GM13977 (cell line): ENCODE data around the gene SPDYE16.
"Not testable (repeated sequence)": the region's sequence is repeated elsewhere in the genome, so short reads cannot be mapped to it uniquely, and the experiment has no call there.

ENCODE experiments used
- DNase-seq: peaks from one replicate; pipeline ENCODE4 v3.0.0; 2012; ENCODE audit warnings: low spot score
- in situ Hi-C: fragments of 300-500 bp; cut with MboI; formaldehyde crosslinking; loops from one replicate; pipeline ENCODE4 v1.12.0; 2022; ENCODE audit warnings: low sequenced_read_pairs, low pct_unique_long_range_greater_than_20kb, mixed read lengths, inconsistent platforms; ENCODE audit not compliant: unreplicated experiment
- TF ChIP-seq, protein P1 (sequence below): IDR thresholded peaks from 2 replicates; pipeline ENCODE4 v1.5.1; 2012; ENCODE audit warnings: mild to moderate bottlenecking, control low read depth; ENCODE audit not compliant: insufficient read depth; ENCODE audit errors: extremely low read depth, missing control alignments

SPDYE16 gene

DNA sequence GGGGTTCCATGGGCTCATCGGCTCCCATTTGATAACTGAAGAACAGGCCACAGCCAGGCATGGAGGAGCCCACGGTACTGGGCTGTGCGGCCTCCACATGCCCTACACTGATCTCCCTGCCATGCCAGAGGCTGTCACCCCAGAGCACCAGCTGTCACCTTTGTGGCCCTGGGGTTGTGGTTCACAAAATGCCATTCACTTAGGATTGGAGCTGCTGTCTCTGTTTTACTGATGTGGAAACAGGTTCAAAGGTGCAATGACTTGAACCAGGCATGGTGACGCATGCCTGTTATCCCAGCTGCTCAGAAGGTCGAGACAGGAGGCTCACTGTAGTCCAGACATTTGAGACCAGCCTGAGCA, 37.0 kb downstream of the SPDYE16 start:
- in situ Hi-C loops = no loop called here
- TF ChIP-seq, protein P1, sequence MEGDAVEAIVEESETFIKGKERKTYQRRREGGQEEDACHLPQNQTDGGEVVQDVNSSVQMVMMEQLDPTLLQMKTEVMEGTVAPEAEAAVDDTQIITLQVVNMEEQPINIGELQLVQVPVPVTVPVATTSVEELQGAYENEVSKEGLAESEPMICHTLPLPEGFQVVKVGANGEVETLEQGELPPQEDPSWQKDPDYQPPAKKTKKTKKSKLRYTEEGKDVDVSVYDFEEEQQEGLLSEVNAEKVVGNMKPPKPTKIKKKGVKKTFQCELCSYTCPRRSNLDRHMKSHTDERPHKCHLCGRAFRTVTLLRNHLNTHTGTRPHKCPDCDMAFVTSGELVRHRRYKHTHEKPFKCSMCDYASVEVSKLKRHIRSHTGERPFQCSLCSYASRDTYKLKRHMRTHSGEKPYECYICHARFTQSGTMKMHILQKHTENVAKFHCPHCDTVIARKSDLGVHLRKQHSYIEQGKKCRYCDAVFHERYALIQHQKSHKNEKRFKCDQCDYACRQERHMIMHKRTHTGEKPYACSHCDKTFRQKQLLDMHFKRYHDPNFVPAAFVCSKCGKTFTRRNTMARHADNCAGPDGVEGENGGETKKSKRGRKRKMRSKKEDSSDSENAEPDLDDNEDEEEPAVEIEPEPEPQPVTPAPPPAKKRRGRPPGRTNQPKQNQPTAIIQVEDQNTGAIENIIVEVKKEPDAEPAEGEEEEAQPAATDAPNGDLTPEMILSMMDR = no peak
- DNase-seq = no peak

DNA sequence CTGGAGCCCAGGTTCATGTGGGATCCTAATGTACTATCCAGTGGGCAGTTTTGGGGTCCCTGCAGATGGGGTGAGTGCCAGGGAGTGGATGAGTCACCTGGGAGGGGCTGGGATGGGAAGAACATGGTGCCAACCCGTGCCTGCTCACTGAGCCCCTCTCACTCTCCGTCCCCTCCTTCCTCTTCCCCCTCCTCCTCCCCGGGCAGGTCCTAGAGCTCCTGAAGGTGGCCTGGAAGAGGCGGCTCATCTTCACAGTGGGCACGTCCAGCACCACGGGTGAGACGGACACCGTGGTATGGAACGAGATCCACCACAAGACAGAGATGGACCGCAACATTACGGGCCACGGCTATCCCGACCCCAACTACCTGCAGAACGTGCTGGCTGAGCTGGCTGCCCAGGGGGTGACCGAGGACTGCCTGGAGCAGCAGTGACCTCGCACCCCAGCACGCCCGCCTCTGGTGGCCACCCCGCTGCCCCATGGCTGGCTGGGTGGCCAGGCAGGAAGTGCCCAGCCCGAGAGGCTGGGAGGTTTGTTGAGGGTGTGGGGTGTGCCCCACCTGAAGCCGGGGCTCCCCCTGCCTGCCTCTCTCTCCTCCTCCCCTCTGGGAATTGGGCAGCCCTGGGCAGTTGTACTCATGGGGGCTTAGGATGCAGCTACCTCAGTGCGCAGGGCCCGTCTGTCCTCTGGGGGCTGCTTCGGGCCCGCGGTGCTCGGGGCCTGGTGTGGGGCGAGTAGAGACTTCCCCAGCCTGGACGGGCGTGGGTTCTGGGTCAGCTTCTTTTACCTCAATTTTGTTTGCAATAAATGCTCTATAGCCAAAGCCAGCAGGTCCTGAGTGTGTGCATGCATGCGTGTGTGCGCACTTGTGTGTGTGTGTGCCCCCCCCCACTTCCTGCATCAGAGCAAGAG, 37.7 kb downstream of the SPDYE16 start:
- peak; percentile 10 for DNase-seq
- in situ Hi-C loops = no loop called here
- TF ChIP-seq, protein P1 = no peak

DNA sequence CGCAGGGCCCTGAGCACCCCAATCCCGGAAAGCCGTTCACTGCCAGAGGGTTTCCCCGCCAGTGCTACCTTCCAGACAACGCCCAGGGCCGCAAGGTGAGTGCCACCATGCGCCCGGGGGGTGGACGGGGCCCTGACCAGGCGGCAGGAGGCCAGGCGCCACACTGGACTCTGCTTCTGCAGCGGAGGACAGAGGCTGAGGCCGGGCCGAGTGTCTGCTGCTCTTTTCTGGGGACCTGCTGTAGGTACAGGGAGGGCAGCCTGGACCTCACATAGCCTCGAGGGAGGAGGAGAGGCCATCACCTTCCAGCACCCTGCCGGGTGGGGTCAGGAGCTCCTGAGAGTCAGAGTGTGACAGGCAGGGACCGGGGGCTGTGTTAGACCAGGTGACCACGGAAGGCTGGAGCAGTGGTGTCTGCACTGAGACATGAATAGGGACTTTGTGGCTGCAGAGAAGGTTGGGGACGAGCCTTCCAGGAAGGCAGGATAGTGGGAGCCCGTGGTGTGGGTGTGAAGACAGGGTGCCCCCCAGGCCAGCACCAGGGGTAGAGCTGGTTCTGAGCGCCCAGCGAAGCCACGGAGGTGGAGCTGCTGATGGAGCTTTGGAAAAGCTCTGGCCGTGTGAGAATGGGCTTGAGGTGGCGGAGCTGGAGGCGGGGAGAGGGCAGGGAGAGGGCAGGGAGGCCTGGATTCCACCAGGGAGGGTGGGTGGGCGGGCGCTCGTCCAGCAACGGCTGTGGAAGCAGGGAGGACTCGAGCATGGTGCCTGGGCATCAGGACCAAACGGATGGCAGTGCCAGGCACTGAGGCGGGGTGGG, 38.5 kb downstream of the SPDYE16 start:
- DNase-seq, in situ Hi-C loops: not testable (repeated sequence)

DNA sequence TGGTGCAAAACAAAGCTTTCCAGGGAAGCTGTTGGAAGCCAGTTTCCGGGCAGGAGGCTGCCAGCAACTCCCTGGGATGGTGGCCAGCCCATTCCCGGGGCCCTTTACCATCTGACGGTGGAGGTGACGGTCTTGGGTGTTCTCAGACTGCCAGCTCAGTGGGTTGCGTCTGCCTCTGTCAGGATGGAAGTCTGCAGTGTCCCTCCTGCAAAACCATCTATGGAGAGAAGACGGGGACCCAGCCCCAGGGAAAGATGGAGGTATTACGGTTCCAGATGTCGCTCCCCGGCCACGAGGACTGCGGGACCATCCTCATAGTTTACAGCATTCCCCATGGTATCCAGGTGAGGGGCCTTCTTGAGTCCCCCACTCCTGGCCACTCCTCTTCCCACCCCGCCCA, 39.9 kb downstream of the SPDYE16 start:
- in situ Hi-C loops, DNase-seq: not testable (repeated sequence)

DNA sequence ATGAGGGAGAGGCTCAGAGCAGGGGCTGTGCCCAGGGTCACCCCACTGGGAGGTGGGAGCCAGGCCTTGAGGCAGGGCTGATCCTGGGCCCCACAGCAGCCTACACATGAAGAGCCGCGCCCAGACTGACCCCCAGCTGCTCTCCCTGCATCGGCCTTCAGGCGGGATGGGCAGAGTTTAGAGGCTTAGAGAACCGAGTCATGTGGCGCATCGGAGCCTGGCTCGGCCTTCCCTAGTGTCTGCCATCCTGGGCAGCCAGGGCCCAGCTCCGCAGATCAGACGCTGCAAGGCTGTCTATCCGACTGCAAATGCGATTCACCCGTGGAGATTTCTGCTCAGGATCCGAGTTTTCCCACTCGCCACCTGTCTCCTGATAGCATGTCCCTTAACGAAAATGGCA, 40.3 kb downstream of the SPDYE16 start:
- DNase-seq, in situ Hi-C loops: not testable (repeated sequence)

DNA sequence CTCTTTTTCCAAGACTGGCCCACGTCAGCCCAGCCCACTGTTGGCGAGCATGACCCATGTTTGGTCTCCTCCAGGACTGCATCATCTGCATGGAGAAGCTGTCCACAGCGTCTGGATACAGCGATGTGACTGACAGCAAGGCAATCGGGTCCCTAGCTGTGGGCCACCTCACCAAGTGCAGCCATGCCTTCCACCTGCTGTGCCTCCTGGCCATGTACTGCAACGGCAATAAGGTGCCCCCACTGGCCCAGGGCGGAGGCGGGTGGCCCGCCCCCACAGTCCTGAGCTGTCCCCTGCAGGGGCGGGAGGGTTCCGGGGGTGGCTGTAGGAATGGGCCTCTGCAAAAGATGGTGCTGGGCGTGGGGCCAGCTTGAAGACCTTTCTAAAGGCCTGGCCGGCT, 40.9 kb downstream of the SPDYE16 start:
- not testable (repeated sequence) for DNase-seq

DNA sequence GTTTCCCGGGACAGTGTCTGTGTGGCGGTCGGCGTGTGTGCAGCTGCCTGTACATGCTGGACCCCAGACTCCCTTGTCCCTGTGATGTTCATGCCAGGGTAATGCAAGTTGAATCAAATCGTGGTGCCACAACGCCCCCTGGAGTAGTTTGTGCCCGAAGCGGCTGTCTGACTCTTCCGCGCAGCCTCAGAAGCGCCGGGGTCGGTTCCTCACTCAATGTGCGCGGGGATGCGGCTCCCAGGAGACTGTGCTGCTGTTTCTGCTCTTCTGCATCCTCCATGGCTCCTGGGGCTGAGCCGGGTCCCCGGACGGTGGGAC, 43.2 kb downstream of the SPDYE16 start:
- in situ Hi-C loops, DNase-seq: not testable (repeated sequence)

More for the DNA sequence above, 40.9 kb downstream of the SPDYE16 start:
- in situ Hi-C loops = not testable (repeated sequence)

DNA sequence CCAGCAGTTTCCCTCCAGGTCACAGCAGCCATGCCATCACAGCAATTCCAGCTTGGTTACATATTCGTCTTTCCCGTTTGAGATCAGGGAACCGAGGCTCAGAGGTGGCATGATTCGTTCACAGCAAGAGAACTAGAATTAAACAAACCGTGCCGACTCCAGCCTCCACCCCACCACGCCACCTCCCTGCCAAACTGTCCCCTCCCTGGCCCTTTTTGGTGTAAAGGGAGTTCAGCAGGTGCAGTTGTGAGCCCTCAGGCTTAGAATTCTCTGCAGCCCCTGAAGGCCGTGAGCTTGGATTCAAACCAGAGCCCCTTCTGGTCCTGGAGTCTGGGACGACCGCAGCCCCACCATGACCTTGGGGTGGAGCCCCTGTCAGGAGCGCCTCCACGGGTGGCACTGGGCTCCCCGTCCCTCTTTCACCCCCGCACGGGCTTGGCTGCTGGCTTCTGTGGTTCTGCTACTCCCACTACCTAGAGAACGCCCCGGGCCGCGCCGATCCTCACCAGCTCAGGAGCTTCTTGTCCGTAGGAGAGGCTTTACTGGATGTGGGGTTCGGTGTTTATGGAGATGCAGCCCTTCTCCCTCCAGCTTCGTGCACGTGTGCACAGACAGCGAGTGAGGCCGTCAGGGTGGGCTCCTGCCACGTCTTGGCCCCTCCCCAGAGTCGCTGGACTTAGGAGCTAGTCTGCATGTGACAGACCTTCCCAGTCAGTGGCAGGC, 43.7 kb downstream of the SPDYE16 start:
- in situ Hi-C loops, DNase-seq: not testable (repeated sequence)

DNA sequence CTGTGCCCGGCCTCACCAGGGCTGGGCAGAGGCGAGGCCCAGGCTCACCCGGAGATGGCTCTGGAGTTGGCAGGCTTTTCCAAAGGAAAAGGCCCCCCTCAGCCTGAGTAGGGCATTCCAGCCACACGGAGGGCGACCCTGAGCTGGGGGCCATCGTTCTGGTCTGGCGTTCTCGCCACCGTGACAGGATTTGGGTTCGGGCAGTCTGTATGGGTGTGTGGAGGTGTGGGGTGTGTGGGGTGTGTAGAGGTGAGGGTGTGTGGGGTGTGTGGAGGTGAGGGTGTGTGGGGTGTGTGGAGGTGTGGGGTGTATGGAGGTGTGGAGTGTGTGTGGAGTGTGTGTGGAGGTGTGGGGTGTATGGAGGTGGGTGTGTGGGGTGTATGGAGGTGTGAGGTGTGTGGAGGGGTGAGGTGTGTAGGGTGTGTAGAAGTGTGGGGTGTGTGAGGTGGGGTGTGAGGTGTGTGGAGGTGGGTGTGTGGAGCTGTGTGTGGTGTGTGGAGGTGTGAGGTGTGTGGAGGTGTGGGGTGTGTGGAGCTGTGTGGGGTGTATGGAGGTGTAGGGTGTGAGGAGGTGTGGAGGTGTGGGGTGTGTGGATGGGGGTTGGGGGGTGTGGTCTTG, 44.4 kb downstream of the SPDYE16 start:
- DNase-seq, in situ Hi-C loops: not testable (repeated sequence)

DNA sequence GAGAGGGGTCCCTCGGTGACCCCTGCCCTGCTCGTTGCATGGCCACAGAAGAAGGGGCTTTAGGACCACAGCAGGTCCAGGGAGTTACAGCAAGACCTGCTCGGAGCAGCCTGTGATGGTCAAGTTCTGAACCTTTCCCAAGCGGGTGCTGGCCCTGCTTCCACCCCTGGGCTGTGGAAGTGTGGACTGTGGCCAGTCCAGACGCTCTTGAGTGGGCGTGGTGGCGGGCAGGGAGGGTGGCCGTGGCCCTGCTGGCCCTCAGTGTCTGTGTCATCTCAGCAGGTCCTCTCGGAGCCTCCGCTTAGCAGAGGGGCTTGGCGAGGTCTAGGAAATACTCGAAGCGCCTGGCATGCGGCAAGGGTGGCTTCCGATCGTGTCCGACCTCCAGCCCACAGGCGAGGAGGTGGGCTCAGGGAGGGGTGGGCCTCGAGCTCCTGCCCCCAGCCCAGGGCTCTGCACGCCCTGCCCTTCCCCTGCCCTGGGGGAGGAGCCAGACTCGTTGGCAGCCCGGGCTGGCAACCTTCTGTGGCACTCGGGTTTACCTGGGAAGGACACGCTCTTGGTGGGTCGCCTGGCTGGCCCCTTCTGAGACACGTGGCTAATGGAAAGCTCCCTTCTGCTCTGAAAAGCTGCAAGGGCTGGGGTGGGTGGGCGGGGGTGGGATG, 45.0 kb downstream of the SPDYE16 start:
- DNase-seq, in situ Hi-C loops: not testable (repeated sequence)

DNA sequence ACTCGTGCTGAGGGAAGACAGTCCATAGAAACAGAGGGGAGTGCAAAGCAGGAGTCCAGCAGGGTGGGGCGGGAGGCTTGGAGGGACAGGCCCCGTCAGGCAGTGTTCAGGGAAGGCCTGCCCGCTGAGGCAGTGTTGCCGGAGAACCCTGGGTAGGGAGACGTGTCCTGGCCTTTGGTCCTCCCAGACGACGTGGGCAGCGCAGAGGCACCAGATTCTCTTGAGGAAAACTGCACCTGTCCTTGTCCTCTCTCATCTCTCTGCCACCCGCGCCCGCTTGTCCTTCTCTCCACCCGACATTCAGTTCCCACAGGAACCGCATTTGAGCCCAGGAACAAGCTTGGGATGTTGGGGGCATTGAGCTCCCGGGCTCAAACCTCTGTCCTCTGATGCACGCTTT, 47.4 kb downstream of the SPDYE16 start:
- in situ Hi-C loops, DNase-seq: not testable (repeated sequence)

DNA sequence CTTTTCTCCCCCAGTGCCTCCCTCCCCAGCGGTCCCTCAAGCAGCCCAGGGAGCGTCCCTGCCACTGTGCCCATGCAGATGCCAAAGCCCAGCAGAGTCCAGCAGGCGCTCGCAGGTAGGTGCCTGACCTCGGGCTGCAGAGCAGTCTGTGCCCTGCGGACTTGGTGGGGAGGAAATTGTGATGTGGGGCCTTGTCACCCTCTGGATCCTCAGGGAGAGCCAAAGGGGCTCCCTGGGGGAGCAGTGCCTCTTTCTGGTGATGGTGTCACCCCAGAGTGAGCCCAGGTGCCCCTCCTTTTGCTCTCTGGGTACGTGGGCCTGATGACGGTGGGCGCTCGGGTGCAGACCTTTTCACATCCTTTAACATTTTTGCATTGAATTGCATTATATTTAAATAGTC, 51.0 kb downstream of the SPDYE16 start:
- in situ Hi-C loops, DNase-seq: not testable (repeated sequence)

DNA sequence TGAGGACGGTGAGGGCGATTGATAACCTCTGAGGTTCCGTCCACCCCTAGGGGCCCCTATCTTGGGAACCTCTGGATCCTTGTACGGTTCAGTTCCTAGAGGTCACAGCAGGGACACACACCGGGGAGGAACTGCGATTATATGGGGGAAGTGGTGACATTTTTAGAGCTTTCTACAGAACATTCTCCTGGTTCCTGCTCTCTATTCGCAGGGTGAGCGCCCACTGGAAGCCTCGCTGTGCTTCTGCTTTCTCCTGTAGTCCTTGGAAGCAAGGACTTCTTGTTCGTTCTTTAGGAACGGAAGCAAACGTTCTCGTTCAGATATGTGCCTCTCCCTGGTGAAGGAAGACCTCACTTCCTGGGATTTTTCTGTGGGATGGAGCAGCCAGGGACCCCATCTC, 55.1 kb downstream of the SPDYE16 start:
- in situ Hi-C loops = not testable (repeated sequence)

DNA sequence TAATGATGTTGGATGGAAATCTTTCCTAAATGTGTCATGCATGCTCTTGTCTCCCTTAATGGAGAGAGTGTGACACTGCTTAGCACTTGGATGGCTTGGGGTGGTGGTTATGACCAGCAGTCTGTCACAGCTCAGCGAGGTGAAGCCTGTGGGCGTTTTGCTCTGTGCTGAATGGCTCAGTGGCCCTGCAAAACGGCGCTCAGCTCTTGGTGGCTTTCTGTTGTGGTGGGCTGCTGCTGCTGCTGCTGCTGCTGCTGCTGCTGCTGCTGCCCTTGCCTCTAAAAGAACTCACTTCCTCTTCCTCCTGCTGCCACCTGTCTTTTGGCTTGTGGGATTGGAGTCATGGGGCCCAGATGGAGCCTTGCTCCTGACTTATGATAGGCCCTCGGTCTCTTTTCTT, 56.5 kb downstream of the SPDYE16 start:
- in situ Hi-C loops, DNase-seq: not testable (repeated sequence)

More for the DNA sequence above, 55.1 kb downstream of the SPDYE16 start:
- not testable (repeated sequence) for DNase-seq
